ENCODE results near the gene TRIM41. TPM values are rescaled to one million over a fixed set of nuclear protein-coding genes. Genes with fewer than 3 reads are reported as not detected.
"Not testable (repeated sequence)": the region's sequence is repeated elsewhere in the genome, so short reads cannot be mapped to it uniquely, and the experiment has no call there.

TRIM41 gene
- total and polyA plus RNA-seq, 9 of the 15 experiments (the other 6 are each of a cell fraction or from before 2014, with no cell fraction given): 1.8 to 47.6 (median 20.9) TPM

DNA sequence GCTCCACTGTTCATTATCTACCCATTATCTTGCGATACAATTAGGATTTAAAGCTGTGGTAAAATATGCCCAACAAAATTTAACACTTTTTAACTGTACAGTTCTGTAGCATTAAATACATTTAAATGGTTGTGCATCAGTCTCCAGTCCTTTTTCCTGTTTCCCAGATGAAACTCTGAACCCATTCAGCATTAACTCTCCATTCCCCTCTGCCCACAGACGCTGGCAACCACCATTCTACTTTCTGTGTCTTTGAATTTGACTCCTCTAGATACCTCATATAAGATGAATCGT is 15.2 kb upstream of the TRIM41 start (continued):
- TF ChIP-seq OTX1 (CRISPR knock-in tag; IDR thresholded peaks at IDR 0.05): peak; percentile 45; the same call in 1 of the 2 replicates
- no peak for TF ChIP-seq NR3C1 (CRISPR knock-in tag; IDR thresholded peaks at IDR 0.05)
- TF ChIP-seq, protein P1, sequence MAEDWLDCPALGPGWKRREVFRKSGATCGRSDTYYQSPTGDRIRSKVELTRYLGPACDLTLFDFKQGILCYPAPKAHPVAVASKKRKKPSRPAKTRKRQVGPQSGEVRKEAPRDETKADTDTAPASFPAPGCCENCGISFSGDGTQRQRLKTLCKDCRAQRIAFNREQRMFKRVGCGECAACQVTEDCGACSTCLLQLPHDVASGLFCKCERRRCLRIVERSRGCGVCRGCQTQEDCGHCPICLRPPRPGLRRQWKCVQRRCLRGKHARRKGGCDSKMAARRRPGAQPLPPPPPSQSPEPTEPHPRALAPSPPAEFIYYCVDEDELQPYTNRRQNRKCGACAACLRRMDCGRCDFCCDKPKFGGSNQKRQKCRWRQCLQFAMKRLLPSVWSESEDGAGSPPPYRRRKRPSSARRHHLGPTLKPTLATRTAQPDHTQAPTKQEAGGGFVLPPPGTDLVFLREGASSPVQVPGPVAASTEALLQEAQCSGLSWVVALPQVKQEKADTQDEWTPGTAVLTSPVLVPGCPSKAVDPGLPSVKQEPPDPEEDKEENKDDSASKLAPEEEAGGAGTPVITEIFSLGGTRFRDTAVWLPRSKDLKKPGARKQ (CRISPR knock-in tag; IDR thresholded peaks at IDR 0.05): 0 out of 2 replicates have a peak, but pooled peaks have one; percentile 18

DNA sequence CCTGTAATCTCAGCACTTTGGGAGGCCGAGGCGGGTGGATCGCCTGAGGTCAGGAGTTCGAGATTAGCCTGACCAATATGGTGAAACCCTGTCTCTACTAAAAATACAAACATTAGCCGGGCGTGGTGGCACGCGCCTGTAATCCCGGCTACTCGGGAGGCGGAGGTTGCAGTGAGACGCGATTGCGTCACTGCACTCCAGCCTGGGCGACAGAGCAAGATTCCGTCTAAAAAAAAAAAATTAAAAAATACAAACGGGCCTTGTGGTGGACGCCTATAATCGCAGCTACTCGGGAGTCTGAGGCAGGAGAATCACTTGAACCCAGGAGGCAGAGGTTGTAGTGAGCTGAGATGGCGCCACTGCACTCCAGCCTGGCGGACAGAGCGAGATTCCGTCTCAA is 14.1 kb upstream of the TRIM41 start:
- TF ChIP-seq, protein P2, sequence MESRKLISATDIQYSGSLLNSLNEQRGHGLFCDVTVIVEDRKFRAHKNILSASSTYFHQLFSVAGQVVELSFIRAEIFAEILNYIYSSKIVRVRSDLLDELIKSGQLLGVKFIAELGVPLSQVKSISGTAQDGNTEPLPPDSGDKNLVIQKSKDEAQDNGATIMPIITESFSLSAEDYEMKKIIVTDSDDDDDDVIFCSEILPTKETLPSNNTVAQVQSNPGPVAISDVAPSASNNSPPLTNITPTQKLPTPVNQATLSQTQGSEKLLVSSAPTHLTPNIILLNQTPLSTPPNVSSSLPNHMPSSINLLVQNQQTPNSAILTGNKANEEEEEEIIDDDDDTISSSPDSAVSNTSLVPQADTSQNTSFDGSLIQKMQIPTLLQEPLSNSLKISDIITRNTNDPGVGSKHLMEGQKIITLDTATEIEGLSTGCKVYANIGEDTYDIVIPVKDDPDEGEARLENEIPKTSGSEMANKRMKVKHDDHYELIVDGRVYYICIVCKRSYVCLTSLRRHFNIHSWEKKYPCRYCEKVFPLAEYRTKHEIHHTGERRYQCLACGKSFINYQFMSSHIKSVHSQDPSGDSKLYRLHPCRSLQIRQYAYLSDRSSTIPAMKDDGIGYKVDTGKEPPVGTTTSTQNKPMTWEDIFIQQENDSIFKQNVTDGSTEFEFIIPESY (CRISPR knock-in tag; IDR thresholded peaks at IDR 0.05): 0 out of 2 replicates have a peak, but pooled peaks have one; percentile 27
- TF ChIP-seq CEBPB (tag; IDR thresholded peaks at IDR 0.05) (peak; percentile 40), CEBPG (CRISPR knock-in tag; IDR thresholded peaks at IDR 0.05) (0 out of 2 replicates have a peak, but pooled peaks have one; percentile 21), CEBPG (tag; conservative IDR thresholded peaks at IDR 0.05 in 1 of 2, IDR thresholded peaks at IDR 0.05 in 1 of 2) (0 out of 4 replicates have a peak, but pooled peaks of 1 of the 2 experiments have one; percentile 26)
- H4K20me1 ChIP-seq (replicated peaks; ENCODE audit: control insufficient read depth, insufficient read depth, low read length); intact Hi-C loops (cut with micrococcal nuclease); H3K79me2 ChIP-seq (ENCODE audit: control insufficient read depth, insufficient read depth, low read length); H3K27ac ChIP-seq (ENCODE audit: extremely low read depth, low read depth, low read length); H3K36me3 ChIP-seq (ENCODE audit: control insufficient read depth, insufficient read depth, low read length); H3K9ac ChIP-seq (ENCODE audit: insufficient read depth in 1 of 2, low read depth in 2 of 2, low read length in 2 of 2); H2AFZ ChIP-seq (ENCODE audit: low read depth, low read length); CTCF ChIA-PET (ENCODE audit: low intra/inter-chr PET ratio); DNase-seq (ENCODE audit: extremely low read depth in 1 of 4, low spot score in 3 of 4); H3K27me3 ChIP-seq (ENCODE audit: control insufficient read depth in 2 of 2, insufficient read depth in 2 of 2, low read length in 2 of 2); H3K4me3 ChIP-seq; ATAC-seq; H3K9me1 ChIP-seq (ENCODE audit: control insufficient read depth, insufficient read depth, low read length); H3K9me3 ChIP-seq (replicated peaks; ENCODE audit: control insufficient read depth, insufficient read depth, low read depth, low read length); BruUV-seq (replicated peaks); FAIRE-seq; in situ Hi-C loops (cut with MboI); H3K4me2 ChIP-seq (ENCODE audit: insufficient read depth, low read length): not testable (repeated sequence)
- peaks cover 24 to 25% of the 10 kb centered on the region in 2 experiments; a peak in 4 of 5 replicates for H3K4me1 ChIP-seq (replicated peaks in 1 of 2; ENCODE audit: control insufficient read depth in 2 of 2, insufficient read depth in 2 of 2, low read length in 2 of 2)
- POLR2A ChIA-PET: interaction anchor here (0.7 to 1.8 kb wide), 2 partner anchors 25 to 712 kb away, joined by 3 to 5 read pairs; no protein-coding TSS in a partner anchor
- 80% methylated on average over 14 of the region's 24 CpGs for WGBS (ENCODE audit: insufficient coverage, low coverage, missing lambda C conversion rate)

Data from K562 (cell line).